Measurements from ENCODE around the gene GPR156.

The GPR156 gene

DNA sequence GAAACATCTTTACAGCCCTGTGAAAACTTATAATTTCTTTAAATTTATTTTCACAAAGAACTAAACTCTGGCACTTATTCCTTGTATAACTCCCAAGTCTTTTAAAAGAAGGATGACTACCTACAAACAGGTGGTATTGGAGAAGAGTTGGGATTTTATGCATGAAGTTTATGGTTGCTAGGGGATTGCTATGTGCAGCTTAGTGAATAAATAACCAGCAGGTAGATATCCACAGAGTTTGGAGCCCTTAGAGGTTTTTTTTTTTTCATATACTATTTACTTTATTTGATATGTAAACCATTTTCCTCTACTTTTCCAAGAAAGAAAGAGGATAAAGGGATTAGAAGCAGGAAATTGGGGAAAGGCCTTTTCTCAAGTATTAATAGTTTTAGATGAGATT is 91.5 kb downstream of the GPR156 start:
- no peak for DNase-seq (ENCODE audit: low read depth)

DNA sequence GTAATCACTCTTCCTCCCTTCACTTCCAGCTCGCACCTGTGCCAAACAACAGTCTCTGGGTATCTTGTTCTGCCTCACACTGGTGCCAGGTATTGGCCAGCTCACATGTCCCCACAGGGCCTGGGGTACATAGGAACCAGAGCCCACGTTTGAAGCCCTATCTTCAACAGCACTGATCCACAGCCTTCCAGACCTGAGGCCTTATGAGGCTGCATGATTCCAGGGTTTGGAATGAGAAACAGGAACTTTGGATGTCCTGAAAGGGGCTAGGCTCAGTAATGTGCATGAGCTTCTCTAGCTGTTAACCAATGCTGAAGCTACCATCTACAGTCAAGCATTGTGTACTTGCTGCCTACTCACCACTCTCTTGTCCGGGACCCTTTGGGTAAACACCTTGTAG is 92.4 kb downstream of the GPR156 start:
- no peak for DNase-seq (ENCODE audit: low read depth)

GRCh38 chr3:120192159-120192558 is 92.9 kb downstream of the GPR156 start:
- DNase-seq (ENCODE audit: low read depth): no peak

DNA sequence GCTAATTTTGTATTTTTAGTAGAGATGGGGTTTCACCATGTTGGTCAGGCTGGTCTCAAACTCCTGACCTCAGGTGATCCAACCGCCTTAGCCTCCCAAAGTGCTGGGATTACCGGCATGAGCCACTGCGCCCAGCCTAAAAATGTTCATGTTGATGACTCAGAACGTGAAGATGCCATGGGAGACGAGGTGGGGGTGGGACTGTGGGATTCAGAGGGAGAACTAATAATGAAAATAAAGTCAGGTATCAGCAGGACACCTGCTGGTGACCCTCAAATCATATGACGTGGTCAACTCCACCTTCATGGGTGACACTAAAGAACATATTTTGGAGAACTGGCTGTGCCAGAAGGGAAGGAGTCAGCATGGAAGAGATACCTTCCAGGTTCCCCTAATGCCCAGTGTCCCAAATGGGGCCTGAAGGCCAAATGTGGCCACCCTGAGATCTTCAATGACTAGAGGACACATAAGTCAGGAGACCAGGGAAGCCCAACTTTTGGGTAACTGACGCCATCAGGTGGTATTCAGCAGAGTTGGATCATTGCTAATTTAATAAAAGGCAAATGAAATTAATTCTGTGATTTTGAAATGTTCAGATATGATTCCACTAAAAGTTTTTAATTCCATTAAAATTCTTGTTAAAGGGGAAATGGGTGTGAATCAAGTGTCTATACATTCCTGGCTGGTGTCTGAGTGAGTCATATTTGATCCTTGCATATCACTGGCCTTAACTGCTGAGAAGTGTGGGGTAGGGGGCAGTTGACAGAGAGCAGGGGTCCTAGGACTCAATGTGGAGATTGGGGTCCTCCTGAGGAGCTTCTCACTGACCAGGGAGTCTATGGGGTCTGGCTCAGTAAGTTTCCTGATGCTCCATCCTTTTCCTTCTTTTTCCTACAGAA is 102.2 kb downstream of the GPR156 start:
- DNase-seq (ENCODE audit: low read depth): no peak

DNA sequence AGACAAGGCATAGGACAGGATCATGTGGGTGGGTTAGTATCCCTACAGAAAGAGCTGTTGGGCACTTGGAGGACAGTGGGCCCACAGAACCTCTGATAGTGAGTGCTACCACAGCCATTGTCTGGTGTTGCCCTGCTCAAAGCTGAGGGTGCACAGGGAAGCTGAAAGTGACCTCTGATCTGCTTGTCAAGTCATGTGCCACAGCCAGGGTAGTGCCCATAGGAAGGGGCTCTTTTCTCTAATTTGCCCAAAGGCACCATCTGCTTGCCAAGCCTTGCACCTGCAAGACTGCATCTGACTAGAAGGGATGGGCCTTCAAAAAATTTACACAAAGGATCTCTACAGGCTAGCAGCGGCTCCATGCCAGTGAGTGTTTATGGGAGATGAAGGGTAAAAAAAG is 103.4 kb downstream of the GPR156 start:
- DNase-seq (ENCODE audit: low read depth): no peak

GRCh38 chr3:120180731-120181412 is 104.2 kb downstream of the GPR156 start:
- no peak for DNase-seq (ENCODE audit: low read depth)

DNA sequence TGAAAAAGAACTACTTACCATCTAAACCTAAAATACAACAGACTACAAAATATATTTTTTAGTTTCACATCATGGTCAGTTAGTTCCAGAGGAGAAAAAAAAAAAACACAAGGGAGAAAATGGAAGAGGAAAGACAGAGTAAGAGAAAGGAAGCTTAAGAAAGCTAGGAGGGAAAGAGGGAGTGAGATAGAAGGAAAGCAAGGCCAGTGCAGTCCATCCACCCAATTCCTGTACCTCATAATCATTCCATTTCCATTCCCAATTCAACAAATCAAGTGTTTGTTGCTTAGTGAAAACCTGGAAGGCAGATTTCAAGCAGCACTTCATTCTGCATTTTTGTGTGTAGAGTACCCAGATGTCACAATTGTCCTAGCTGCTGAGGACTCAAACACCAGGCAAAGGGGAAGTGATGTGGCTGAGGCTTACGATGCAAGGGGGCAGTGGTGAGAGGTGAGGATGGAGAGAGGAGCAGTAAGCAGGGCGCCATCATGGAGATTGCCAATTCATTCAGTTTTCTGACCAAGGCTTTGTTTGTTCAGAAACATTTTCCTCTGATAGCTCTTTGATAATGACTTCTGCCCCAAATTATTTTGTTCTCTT is 107.2 kb downstream of the GPR156 start:
- DNase-seq (ENCODE audit: low read depth): no peak

DNA sequence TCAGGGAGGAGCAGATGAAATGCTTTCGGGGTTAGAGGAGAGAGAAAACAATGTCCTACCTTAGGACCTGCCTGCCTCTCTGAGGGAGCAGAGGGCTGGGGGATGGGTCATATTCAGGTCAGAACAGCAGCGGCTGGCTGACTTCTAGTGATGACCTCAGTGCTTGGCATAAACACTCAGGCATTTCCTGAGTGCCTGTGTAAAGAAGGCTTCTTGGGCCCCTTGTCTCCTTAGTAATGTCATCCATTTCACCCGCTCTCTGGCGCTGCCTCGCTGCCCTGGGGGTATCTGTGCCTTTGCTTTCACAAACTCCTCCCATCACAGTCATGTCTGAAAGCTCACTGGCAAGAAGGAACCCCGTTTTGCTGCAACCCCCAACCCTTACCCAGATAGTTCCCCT is 107.9 kb downstream of the GPR156 start:
- no peak for DNase-seq (ENCODE audit: low read depth)

DNA sequence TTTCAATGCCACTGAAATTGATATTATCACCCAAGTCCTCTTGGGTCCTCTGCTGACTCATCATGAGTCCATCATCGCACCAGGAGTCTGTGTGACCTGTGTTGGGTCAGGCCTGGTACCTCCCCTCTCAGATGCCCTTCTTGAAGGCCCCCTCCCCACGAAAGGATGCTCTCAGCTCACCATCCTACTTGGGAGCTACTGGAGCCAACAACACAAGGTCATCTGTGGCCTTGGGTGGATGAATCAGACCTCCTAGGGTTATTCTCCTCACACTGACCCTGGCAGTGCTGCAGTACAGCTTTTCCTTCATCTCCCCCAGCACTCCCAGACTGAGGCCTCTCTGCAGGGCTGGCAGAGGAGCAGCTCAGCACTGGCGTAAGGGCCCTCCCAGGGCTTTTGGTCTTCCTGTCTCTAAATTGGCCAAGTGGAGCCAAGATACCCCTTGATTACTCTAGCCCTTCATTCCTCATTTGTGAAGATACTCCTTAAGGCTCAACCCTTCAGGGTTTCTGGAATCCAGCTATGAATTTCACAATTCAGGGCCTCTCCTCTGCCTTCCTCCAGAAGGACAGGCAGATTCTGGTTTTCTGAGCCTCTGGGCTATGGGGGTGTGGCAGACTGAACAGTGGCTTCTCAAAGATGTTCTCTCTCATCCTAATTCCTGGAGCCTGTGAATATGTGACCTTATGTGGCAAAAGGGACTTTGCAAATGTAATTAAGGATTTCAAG is 110.0 kb downstream of the GPR156 start:
- no peak for DNase-seq (ENCODE audit: low read depth)

DNA sequence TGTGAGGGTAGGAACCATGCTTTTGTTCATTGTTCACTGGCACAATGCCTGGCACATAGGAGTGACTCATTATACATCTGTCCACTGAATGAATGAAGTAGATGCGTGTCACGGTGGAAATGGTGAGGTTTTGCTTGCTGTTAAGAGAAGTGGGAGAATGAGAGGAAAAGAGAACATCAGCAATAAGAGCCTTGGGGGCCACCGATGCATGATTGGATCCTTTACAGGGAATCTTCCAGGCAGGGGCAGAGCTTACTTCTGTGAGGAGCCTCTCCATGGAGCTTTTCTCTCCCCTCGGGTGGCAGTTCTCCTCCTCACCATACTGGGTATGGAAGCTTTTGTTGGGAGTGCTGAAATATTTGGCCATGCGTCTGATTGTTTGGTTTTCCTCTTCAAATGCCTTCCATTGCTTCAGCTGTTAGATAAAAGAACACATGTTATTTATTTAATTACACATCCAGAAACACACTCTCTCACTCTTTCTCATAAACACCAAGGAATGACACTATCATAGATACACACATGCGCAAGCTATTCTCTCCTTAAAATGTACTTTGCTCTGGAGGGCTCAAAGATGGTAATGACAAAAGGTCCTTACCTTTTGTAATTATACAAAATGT is 111.9 kb downstream of the GPR156 start:
- DNase-seq (ENCODE audit: low read depth): no peak

GRCh38 chr3:120172070-120172469 is 113.0 kb downstream of the GPR156 start:
- DNase-seq (ENCODE audit: low read depth): no peak

- DNase-seq (ENCODE audit: low read depth): no peak
Measured at GRCh38 chr3:120171134-120171873, 113.7 kb downstream of the GPR156 start.

DNA sequence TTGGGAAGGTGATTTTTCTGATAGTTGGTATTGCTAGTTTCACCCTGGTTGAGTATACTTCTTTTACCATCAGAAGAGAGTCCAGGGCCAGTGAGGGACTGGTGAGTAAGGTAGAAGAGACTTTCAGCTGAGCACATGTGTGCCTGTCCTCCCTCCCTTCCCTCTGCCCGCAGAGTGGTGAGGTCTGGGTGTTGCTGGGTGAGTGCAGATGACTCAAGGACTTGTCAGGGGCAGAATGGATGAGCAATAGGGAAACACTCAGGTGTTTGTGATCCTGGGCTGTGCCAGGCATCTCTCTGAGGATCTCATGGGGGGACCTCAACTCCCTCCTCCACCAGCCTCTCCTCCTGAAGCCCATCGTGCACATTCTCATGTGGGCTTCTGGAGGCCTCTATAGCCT is 114.8 kb downstream of the GPR156 start:
- DNase-seq (ENCODE audit: low read depth): no peak

DNA sequence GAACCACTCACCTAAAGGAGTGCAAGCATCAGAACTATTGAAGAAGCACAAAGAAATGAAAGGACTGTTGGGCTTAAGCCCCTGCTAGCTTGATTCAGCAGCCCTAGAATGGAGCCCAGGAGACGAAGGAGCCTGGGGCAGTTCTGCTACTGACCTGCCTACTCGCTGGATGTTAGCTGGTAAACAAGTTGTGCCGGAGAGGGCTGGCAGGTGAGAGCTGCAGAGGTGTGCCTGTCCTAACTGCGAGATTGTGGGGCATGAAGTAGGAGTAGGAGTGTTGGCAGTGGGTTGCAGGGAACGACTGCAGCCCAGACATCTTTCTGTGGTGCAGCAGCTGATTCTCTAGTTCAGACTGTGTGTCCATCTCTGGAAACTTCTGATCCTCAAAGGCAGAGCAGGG is 115.6 kb downstream of the GPR156 start:
- no peak for DNase-seq (ENCODE audit: low read depth)

DNA sequence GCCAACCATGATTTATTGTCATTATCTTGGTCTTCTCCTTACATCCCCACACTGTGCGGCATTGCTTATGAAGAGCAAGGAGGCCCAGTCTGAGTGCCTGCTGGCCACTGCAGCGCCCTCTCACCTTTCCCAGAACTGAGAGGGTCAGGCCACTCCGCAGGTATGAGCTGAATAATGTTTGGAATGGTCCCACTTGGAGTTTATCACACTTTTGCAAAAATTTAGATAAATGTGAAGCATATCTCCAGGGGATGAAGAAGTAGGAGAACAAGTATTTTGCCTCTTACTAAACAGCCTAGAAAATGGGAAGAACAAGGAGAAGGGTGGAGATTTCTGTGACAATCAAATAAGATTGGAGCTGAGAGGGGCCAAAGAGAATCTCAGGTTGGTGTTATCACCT is 116.4 kb downstream of the GPR156 start:
- DNase-seq (ENCODE audit: low read depth): no peak

DNA sequence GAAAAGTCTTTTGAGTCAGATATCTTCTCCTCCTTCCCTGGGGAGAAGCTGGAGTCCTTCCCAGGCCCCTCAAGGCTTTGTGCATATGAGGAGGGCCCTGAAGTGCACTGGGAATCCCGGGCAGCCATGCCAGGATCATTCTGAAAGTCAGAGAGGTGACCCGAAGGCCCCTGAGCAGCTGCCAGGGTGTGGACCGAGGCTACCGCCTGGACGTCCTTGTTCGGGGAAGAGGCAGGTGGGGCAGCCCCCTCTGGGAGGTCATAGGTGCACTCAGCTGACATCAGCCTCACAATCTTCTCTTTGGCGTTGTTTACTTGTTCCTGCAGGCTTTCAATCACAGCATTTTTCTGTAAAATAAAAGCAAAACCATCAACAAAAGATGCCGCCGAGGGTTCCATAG is 117.0 kb downstream of the GPR156 start:
- no peak for DNase-seq (ENCODE audit: low read depth)

DNA sequence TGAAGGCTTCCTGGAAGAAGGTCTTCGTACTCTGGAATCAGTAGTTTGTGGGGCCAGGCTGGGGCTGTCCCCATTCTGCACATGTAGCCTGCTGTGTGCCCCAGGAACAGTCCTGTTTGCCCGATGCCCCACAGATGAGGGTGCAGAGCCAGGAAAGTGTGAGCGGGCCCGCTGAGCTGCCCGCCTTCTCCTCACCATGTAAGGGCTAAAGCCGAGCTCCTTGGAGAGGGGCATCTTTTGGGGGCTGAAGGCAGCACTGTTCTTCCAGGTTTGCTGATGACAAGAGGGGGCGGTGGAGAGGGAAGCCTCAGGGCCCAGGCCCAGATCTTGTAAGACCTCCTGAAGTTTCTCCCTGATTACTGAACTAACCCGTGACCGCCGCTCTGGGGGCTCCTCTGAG is 117.5 kb downstream of the GPR156 start:
- no peak for DNase-seq (ENCODE audit: low read depth)

DNA sequence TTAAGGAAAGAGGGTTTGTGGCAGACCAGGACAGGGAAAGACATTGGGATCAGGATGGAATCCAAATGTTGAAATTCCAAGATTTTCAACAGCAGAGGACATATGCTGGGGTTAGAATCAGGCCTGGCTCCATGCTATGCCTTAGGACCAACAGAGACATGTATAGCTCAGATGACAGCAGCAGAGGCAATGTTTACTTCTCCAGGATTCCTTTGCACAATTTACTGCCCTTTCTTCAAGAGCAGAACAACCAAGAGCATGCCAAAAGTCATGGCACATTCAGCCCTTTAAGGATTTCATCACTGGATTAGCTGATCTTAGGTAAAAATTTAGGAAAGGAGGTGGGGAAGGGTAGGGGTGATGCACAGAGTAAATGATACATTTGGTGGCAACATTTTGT is 121.2 kb downstream of the GPR156 start:
- DNase-seq (ENCODE audit: low read depth): no peak

DNA sequence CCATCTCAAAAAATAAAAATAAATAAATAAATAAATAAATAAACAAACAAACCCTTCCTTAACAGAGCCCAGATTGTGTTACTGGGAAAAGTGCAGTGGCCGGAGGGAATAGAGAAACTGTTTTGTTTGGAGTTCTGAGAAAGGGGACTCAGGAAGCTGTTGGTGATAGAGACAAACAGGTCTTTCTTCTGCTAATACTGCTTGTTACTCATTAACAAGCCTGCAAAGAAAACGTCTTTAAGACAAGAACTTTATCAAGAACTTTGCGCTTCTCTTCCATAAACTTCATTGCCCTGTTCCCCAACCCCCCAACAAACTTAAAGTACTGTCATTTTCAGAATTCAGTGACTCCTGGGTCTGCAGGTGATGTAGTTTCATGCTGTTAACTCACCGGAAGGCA is 122.0 kb downstream of the GPR156 start:
- no peak for DNase-seq (ENCODE audit: low read depth)

GRCh38 chr3:120162400-120162799 is 122.6 kb downstream of the GPR156 start:
- no peak for DNase-seq (ENCODE audit: low read depth)

GRCh38 chr3:120161902-120162301 is 123.1 kb downstream of the GPR156 start:
- DNase-seq (ENCODE audit: low read depth): no peak

Measured in activated T-cell treated with anti-CD3 and anti-CD28 coated beads for 24 hours (primary cell).